ENCODE measurements around the gene SGMS1. TPM values are rescaled to one million over a fixed set of nuclear protein-coding genes. Genes with fewer than 3 reads are reported as not detected.
A peak's percentile ranks its signal among the peaks of the same experiment; 100 is the strongest.
"Not testable (repeated sequence)": the region's sequence is repeated elsewhere in the genome, so short reads cannot be mapped to it uniquely, and the experiment has no call there.

The SGMS1 gene
- total and polyA plus RNA-seq, 8 donors: 47.0 to 58.1 (median 54.0) TPM

GRCh38 chr10:50431133-50431532 is 192.6 kb downstream of the SGMS1 start:
- no peak overlapping the region for H3K4me3 ChIP-seq
- no peak for DNase-seq
- H3K27ac ChIP-seq: peak overlapping the region in 1 of 2 donors; percentile 13
- no peaks in the 10 kb centered on the region for H3K36me3 ChIP-seq
- TF ChIP-seq CTCF (IDR thresholded peaks at IDR 0.05): no peak
- no peaks in the 10 kb centered on the region for H3K27me3 ChIP-seq
- peak; percentile 33 for ATAC-seq
- intact Hi-C loops (cut with DNase I): no loop called here
- no peaks in the 10 kb centered on the region for H3K9me3 ChIP-seq
- H3K4me1 ChIP-seq: peaks cover 5 to 21% of the 10 kb centered on the region in 2 donors

- intact Hi-C loops (cut with DNase I): no loop called here
- no peaks in the 10 kb centered on the region for H3K36me3 ChIP-seq
- ATAC-seq: no peak
- no peak for DNase-seq
- no peaks in the 10 kb centered on the region for H3K27me3 ChIP-seq
- TF ChIP-seq CTCF (IDR thresholded peaks at IDR 0.05): no peak
- peaks cover 9 to 30% of the 10 kb centered on the region in 2 donors for H3K4me1 ChIP-seq
- H3K4me3 ChIP-seq: no peak overlapping the region
- no peak overlapping the region for H3K27ac ChIP-seq
- no peaks in the 10 kb centered on the region for H3K9me3 ChIP-seq
Measured at GRCh38 chr10:50426485-50426884, 197.3 kb downstream of the SGMS1 start.

GRCh38 chr10:50425215-50425614 is 198.5 kb downstream of the SGMS1 start:
- H3K9me3 ChIP-seq; H3K27ac ChIP-seq; H3K27me3 ChIP-seq; DNase-seq; ATAC-seq; H3K36me3 ChIP-seq; intact Hi-C loops (cut with DNase I); H3K4me3 ChIP-seq: not testable (repeated sequence)
- peaks cover 9 to 25% of the 10 kb centered on the region in 2 donors for H3K4me1 ChIP-seq

- Histone ChIP-seq H3K27ac (no peak overlapping the region), H3K9me3 (no peaks in the 10 kb centered on the region), H3K4me3 (no peak overlapping the region), H3K4me1 (peaks cover 16 to 34% of the 10 kb centered on the region in 2 donors), H3K36me3 (no peaks in the 10 kb centered on the region), H3K27me3 (no peaks in the 10 kb centered on the region)
- intact Hi-C loops (cut with DNase I): no loop called here
- ATAC-seq (no peak), DNase-seq (no peak)
- TF ChIP-seq CTCF (IDR thresholded peaks at IDR 0.05): no peak
Measured at GRCh38 chr10:50423448-50423847, 200.3 kb downstream of the SGMS1 start.

GRCh38 chr10:50422259-50422658 is 201.5 kb downstream of the SGMS1 start:
- no peak for TF ChIP-seq CTCF (IDR thresholded peaks at IDR 0.05)
- Histone ChIP-seq H3K27ac (peak overlapping the region in 1 of 2 donors; percentile 67), H3K4me1 (peaks cover 16 to 38% of the 10 kb centered on the region in 2 donors), H3K27me3 (peaks cover 0 to 7% of the 10 kb centered on the region in 2 donors), H3K36me3 (no peaks in the 10 kb centered on the region), H3K4me3 (no peak overlapping the region), H3K9me3 (no peaks in the 10 kb centered on the region)
- intact Hi-C loops (cut with DNase I): no loop called here
- ATAC-seq (no peak), DNase-seq (no peak)
